IMR-90 (cell line): ENCODE results near the gene DYSF. TPM values are rescaled to one million over a fixed set of nuclear protein-coding genes. Genes with fewer than 3 reads are reported as not detected.

Source experiments
- ATAC-seq: fragments of 200-7000 bp; cut with Tn5 transposase; 2 replicates; pipeline ENCODE4 v1.9.1; 2020; ENCODE audit warnings: low read depth, mild to moderate bottlenecking, moderate library complexity
- BruUV-seq: library from RNA; stranded (reverse); fragments of 400-500 nt; replicated peaks from 2 replicates; lab custom pipeline; 2021; lab: Mats Ljungman, UMichigan
- CTCF ChIA-PET: fragments of 300-600 bp; formaldehyde crosslinking; extraction: SDS; loops from one replicate; lab custom pipeline; 2021; ENCODE audit warnings: antibody characterized with exemption; lab: Yijun Ruan, JAX
- POLR2A ChIA-PET: fragments of 300-600 bp; sonication (Branson Sonifier 250); formaldehyde crosslinking; loops from one replicate; lab custom pipeline; 2022; ENCODE audit warnings: antibody characterized with exemption; ENCODE audit not compliant: unreplicated experiment; lab: Charles Lee
- DNase-seq: peaks from one replicate; pipeline ENCODE4 v3.0.0; 2013
- H2AFZ ChIP-seq: replicated peaks from 2 replicates; pipeline ENCODE3; 2013; ENCODE audit warnings: low read length, mild to moderate bottlenecking; ENCODE audit not compliant: poor library complexity
- H2AK5ac ChIP-seq: 2 replicates; pipeline ENCODE4 v1.6.1; 2013; ENCODE audit warnings: low read depth, low read length, inconsistent platforms
- H2AK9ac ChIP-seq: replicated peaks from 2 replicates; pipeline ENCODE3; 2013; ENCODE audit warnings: mild to moderate bottlenecking, low read depth, low read length, moderate library complexity; ENCODE audit not compliant: poor library complexity
- H2BK120ac ChIP-seq: 2 replicates; pipeline ENCODE4 v1.6.1; 2013; ENCODE audit warnings: low read depth, low read length, inconsistent platforms
- H2BK15ac ChIP-seq: 3 replicates; pipeline ENCODE4 v1.6.1; 2013; ENCODE audit warnings: low read depth, low read length, inconsistent platforms
- H2BK20ac ChIP-seq: 2 replicates; pipeline ENCODE4 v1.6.1; 2013; ENCODE audit warnings: low read depth, mild to moderate bottlenecking, inconsistent platforms, low read length, moderate library complexity
- H2BK5ac ChIP-seq: 2 replicates; pipeline ENCODE4 v1.6.1; 2013; ENCODE audit warnings: mild to moderate bottlenecking, low read depth, low read length, inconsistent platforms; ENCODE audit not compliant: poor library complexity, severe bottlenecking
- H3K14ac ChIP-seq: replicated peaks from 2 replicates; pipeline ENCODE4 v1.6.1; 2013; ENCODE audit warnings: low read depth, low read length, inconsistent platforms
- H3K18ac ChIP-seq: 2 replicates; pipeline ENCODE4 v1.6.1; 2013; ENCODE audit warnings: low read depth, low read length, control low read depth
- H3K23ac ChIP-seq: 2 replicates; pipeline ENCODE4 v1.6.1; 2013; ENCODE audit warnings: low read depth, low read length, inconsistent platforms
- H3K27ac ChIP-seq: 2 replicates; pipeline ENCODE4 v1.5.1; 2013; ENCODE audit warnings: mild to moderate bottlenecking, control low read depth, low read length; ENCODE audit not compliant: insufficient read depth
- H3K27me3 ChIP-seq: 2 replicates; pipeline ENCODE4 v1.6.1; 2013; ENCODE audit warnings: low read length; ENCODE audit not compliant: control insufficient read depth, insufficient read depth
- H3K36me3 ChIP-seq: 2 replicates; pipeline ENCODE4 v1.6.1; 2013; ENCODE audit warnings: low read length, mixed read lengths; ENCODE audit not compliant: control insufficient read depth, insufficient read depth
- H3K4ac ChIP-seq: 2 replicates; pipeline ENCODE4 v1.6.1; 2013; ENCODE audit warnings: low read depth, low read length, inconsistent platforms
- H3K4me1 ChIP-seq: 2 replicates; pipeline ENCODE4 v1.6.1; 2013; ENCODE audit warnings: low read length, mixed read lengths; ENCODE audit not compliant: control insufficient read depth, insufficient read depth
- H3K4me2 ChIP-seq: 2 replicates; pipeline ENCODE4 v1.6.1; 2013; ENCODE audit warnings: low read depth, mild to moderate bottlenecking, control low read depth, low read length, moderate library complexity
- H3K4me3 ChIP-seq: 2 replicates; pipeline ENCODE4 v1.5.1; 2013; ENCODE audit warnings: low read depth, mild to moderate bottlenecking, control low read depth, low read length, moderate library complexity; ENCODE audit not compliant: insufficient read depth
- H3K56ac ChIP-seq: 2 replicates; pipeline ENCODE4 v1.6.1; 2013; ENCODE audit warnings: low read length, inconsistent platforms; ENCODE audit not compliant: insufficient read depth; ENCODE audit errors: extremely low read depth
- H3K79me1 ChIP-seq, 2 experiments: 2 replicates each; pipeline ENCODE4 v1.6.1; 2013; ENCODE audit warnings: low read length in 2 of 2, inconsistent platforms in 1 of 2, low read depth in 1 of 2
- H3K9ac ChIP-seq: 2 replicates; pipeline ENCODE4 v1.6.1; 2013; ENCODE audit warnings: low read depth, low read length, control low read depth
- H3K9me1 ChIP-seq: 2 replicates; pipeline ENCODE4 v1.6.1; 2013; ENCODE audit warnings: low read length, inconsistent platforms; ENCODE audit not compliant: insufficient read depth
- H3K9me3 ChIP-seq: 2 replicates; pipeline ENCODE4 v1.6.1; 2013; ENCODE audit warnings: low read length; ENCODE audit not compliant: control insufficient read depth, insufficient read depth
- H4K20me1 ChIP-seq: 2 replicates; pipeline ENCODE4 v1.6.1; 2013; ENCODE audit warnings: low read length, inconsistent platforms; ENCODE audit not compliant: insufficient read depth
- H4K5ac ChIP-seq: 2 replicates; pipeline ENCODE4 v1.6.1; 2013; ENCODE audit warnings: mild to moderate bottlenecking, low read depth, low read length, control low read depth
- H4K8ac ChIP-seq, 2 experiments: 2 replicates each; pipeline ENCODE4 v1.6.1; 2013; ENCODE audit warnings: low read depth in 2 of 2, low read length in 2 of 2, control low read depth in 1 of 2, inconsistent platforms in 1 of 2
- H4K91ac ChIP-seq: 2 replicates; pipeline ENCODE4 v1.6.1; 2013; ENCODE audit warnings: low read depth, low read length, inconsistent platforms; ENCODE audit not compliant: insufficient read depth
- BHLHE40 ChIP-seq: fragments of 150-350 bp; IDR thresholded peaks from 2 replicates; pipeline ENCODE4 v1.6.1; 2016; ENCODE audit warnings: mild to moderate bottlenecking, low read depth, low read length
- CEBPB ChIP-seq: IDR thresholded peaks from 2 replicates; pipeline ENCODE4 v1.6.1; 2012; ENCODE audit warnings: low read depth, low read length, improper control_type of control experiment
- CHD1 ChIP-seq: IDR thresholded peaks from 2 replicates; pipeline ENCODE4 v1.6.1; 2012; ENCODE audit warnings: low read depth, low read length, improper control_type of control experiment
- CTCF ChIP-seq: conservative IDR thresholded peaks from 2 replicates; pipeline ENCODE4 v1.5.1; 2012; ENCODE audit warnings: mild to moderate bottlenecking, low read depth, low read length, improper control_type of control experiment
- ELK1 ChIP-seq: fragments of 150-350 bp; IDR thresholded peaks from 2 replicates; pipeline ENCODE4 v1.6.1; 2016; ENCODE audit warnings: low read depth, mild to moderate bottlenecking, low read length, moderate library complexity, borderline replicate concordance
- FOS ChIP-seq: fragments of 150-350 bp; IDR thresholded peaks from 2 replicates; pipeline ENCODE4 v1.6.1; 2016; ENCODE audit warnings: low read depth, low read length
- MAFK ChIP-seq: IDR thresholded peaks from 2 replicates; pipeline ENCODE4 v1.6.1; 2012; ENCODE audit warnings: low read depth, low read length, improper control_type of control experiment
- MAZ ChIP-seq: IDR thresholded peaks from 2 replicates; pipeline ENCODE4 v1.6.1; 2012; ENCODE audit warnings: low read depth, mild to moderate bottlenecking, low read length, improper control_type of control experiment, moderate library complexity, borderline replicate concordance
- MXI1 ChIP-seq: IDR thresholded peaks from 2 replicates; pipeline ENCODE4 v1.6.1; 2012; ENCODE audit warnings: low read depth, mild to moderate bottlenecking, low read length, moderate library complexity, borderline replicate concordance
- NFE2L2 ChIP-seq: fragments of 150-350 bp; IDR thresholded peaks from 2 replicates; pipeline ENCODE4 v1.6.1; 2016; ENCODE audit warnings: low read depth, mild to moderate bottlenecking, low read length
- POLR2A ChIP-seq: IDR thresholded peaks from 2 replicates; pipeline ENCODE4 v1.6.1; 2012; ENCODE audit warnings: mild to moderate bottlenecking, low read depth, low read length
- RAD21 ChIP-seq: IDR thresholded peaks from 2 replicates; pipeline ENCODE4 v1.6.1; 2012; ENCODE audit warnings: low read length, improper control_type of control experiment
- RCOR1 ChIP-seq: IDR thresholded peaks from 2 replicates; pipeline ENCODE4 v1.6.1; 2012; ENCODE audit warnings: mild to moderate bottlenecking, low read length, improper control_type of control experiment; ENCODE audit not compliant: insufficient replicate concordance
- RFX5 ChIP-seq: IDR thresholded peaks from 2 replicates; pipeline ENCODE4 v1.8.0; 2012; ENCODE audit warnings: low read depth, mild to moderate bottlenecking, low read length, moderate library complexity
- SMC3 ChIP-seq: fragments of 150-350 bp; IDR thresholded peaks from 2 replicates; pipeline ENCODE4 v1.6.1; 2016; ENCODE audit warnings: low read depth, mild to moderate bottlenecking, antibody characterized with exemption, low read length, moderate library complexity
- WGBS, 2 experiments: methylation state at CpG; one replicate each; pipeline versions ENCODE4 v1.1.5 to v1.1.7; 2013; ENCODE audit warnings: missing lambda C conversion rate in 2 of 2; ENCODE audit not compliant: insufficient read length in 1 of 2; ENCODE audit errors: extremely low coverage in 2 of 2; 5-methylcytosine and 5-hydroxymethylcytosine counted together
- dilution Hi-C: fragments of 300-500 bp; cut with HindIII; formaldehyde crosslinking; loops from one replicate; pipeline ENCODE4 v1.14.3; 2018; ENCODE audit warnings: low sequenced_read_pairs; ENCODE audit not compliant: unreplicated experiment
- in situ Hi-C: fragments of 300-500 bp; cut with MboI; formaldehyde crosslinking; loops from 3 replicates; pipeline ENCODE4 v1.14.3; 2019; ENCODE audit warnings: low sequenced_read_pairs, inconsistent platforms, mixed read lengths
- intact Hi-C: fragments of 100-400 bp; cut with micrococcal nuclease; formaldehyde crosslinking; loops from 2 replicates; pipeline ENCODE4 v1.10.0; 2022
- polyA plus RNA-seq, 3 experiments: library from polyadenylated mRNA; depleted of rRNA; stranded (reverse); fragments of >200 nt; gene quantifications; 2 replicates each; pipeline ENCODE4 v1.2.3, GENCODE V29; 2012; ENCODE audit warnings: low replicate concordance in 1 of 3
- total RNA-seq: library from RNA; depleted of rRNA; stranded (reverse); fragments of >200 nt; gene quantifications from 2 replicates; pipeline ENCODE4 v1.2.3, GENCODE V29; 2012
- TF ChIP-seq, protein P1 (sequence below): fragments of 150-350 bp; IDR thresholded peaks from 2 replicates; pipeline ENCODE4 v1.6.1; 2017; ENCODE audit warnings: mild to moderate bottlenecking, antibody characterized with exemption, low read length, low read depth

Gene DYSF
- total and polyA plus RNA-seq, 2 of the 4 experiments (the other 2 are of a cell fraction) = 0.09 to 0.18 TPM

DNA sequence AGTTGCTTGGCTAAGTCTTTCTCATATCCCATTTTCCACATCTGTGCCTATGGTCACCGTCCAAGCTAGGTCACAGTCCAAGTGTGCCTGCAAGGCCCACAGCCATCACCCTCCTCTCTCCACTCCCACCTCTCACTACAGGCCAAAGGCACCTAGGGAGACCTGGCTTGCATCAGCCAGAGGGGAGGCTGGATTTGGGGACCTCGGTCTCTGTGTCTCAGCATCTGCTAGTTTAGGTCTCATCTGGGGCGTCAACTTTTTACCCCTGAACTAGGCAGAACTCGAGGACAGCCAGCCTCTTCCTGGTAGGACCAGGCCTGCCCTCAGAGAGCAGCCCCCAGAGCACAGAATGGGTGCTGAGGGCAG lies 217.1 kb downstream of the DYSF start:
- ChIA-PET CTCF (no interaction called here), POLR2A (no interaction called here)
- in situ Hi-C loops = no loop called here
- Histone ChIP-seq H2AK9ac (no peak overlapping the region), H2AK5ac (no peak overlapping the region), H3K4me1 (no peaks in the 10 kb centered on the region), H3K56ac (no peak overlapping the region), H3K9me3 (no peaks in the 10 kb centered on the region), H4K20me1 (no peaks in the 10 kb centered on the region), H3K23ac (no peak overlapping the region), H3K27ac (no peak overlapping the region), H3K79me1 (no peaks in the 10 kb centered on the region), H2BK20ac (no peak overlapping the region), H3K4me3 (no peak overlapping the region), H3K27me3 (peaks cover 8% of the 10 kb centered on the region; the same call in 1 of the 2 replicates), H4K8ac (no peak overlapping the region), H3K18ac (no peak overlapping the region), H3K9ac (no peak overlapping the region), H2BK5ac (no peak overlapping the region), H2AFZ (no peak overlapping the region), H4K91ac (no peak overlapping the region), H3K14ac (no peak overlapping the region), H2BK15ac (no peak overlapping the region), H3K4ac (no peak overlapping the region), H4K5ac (no peak overlapping the region), H2BK120ac (no peak overlapping the region), H3K9me1 (no peaks in the 10 kb centered on the region), H3K4me2 (no peak overlapping the region), H3K36me3 (no peaks in the 10 kb centered on the region)
- intact Hi-C loops = no loop called here
- ATAC-seq = no peak
- no TSS peak for BruUV-seq
- WGBS, 2 experiments = no CpG with 5 or more reads among the region's 4 CpGs
- no peak for DNase-seq
- TF ChIP-seq CTCF (no peak), MXI1 (no peak), RAD21 (no peak), CHD1 (no peak), MAFK (no peak), FOS (no peak), ELK1 (no peak), POLR2A (no peak), BHLHE40 (no peak), RFX5 (no peak), CEBPB (no peak), MAZ (no peak), SMC3 (no peak), RCOR1 (no peak), NFE2L2 (no peak)
- TF ChIP-seq, protein P1, sequence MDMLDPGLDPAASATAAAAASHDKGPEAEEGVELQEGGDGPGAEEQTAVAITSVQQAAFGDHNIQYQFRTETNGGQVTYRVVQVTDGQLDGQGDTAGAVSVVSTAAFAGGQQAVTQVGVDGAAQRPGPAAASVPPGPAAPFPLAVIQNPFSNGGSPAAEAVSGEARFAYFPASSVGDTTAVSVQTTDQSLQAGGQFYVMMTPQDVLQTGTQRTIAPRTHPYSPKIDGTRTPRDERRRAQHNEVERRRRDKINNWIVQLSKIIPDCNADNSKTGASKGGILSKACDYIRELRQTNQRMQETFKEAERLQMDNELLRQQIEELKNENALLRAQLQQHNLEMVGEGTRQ = no peak
- dilution Hi-C loops = no loop called here
